Endothelial cell of umbilical vein (primary cell): ENCODE data around the gene CDC7.

Experiments used
- EZH2 ChIP-seq: IDR thresholded peaks from 2 replicates; pipeline ENCODE4 v1.6.1; 2012; ENCODE audit warnings: borderline replicate concordance, low read depth, mild to moderate bottlenecking, moderate library complexity, low read length, inconsistent platforms; ENCODE audit not compliant: severe bottlenecking
- POLR2A ChIP-seq: IDR thresholded peaks from 2 replicates; pipeline ENCODE4 v1.6.1; 2012; ENCODE audit warnings: low read depth, mild to moderate bottlenecking, control low read depth, low read length
- TF ChIP-seq, protein P1 (sequence below): IDR thresholded peaks from 2 replicates; pipeline ENCODE4 v1.6.1; 2011; ENCODE audit not compliant: insufficient read depth, insufficient read length

GRCh38 chr1:91526496-91526895, 25.8 kb downstream of the CDC7 start:
- TF ChIP-seq EZH2 (no peak), POLR2A (no peak)
- TF ChIP-seq, protein P1, sequence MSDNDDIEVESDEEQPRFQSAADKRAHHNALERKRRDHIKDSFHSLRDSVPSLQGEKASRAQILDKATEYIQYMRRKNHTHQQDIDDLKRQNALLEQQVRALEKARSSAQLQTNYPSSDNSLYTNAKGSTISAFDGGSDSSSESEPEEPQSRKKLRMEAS: no peak
